Measurements from ENCODE around the gene THRB.

The THRB gene

DNA sequence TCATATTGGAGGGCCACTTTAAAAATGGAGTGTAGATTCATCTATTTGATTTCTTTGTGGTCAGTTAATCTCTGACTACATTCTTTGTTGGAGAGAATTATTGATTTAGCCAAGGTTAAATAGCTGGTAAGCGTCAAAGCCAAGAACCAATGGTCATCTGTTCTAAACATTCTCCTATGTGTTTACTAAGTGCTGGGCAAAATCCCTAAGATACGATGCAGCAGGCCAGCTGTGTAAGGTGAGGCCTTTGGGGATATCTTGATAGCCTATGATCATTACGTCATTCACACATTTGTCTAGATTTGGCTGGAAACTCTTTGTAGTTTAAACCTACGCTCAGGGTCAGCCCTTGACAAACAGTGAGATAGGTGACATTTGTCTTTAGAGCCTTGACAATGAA lies 313.4 kb downstream of the THRB start:
- DNase-seq: no peak
- TF ChIP-seq, protein P1, sequence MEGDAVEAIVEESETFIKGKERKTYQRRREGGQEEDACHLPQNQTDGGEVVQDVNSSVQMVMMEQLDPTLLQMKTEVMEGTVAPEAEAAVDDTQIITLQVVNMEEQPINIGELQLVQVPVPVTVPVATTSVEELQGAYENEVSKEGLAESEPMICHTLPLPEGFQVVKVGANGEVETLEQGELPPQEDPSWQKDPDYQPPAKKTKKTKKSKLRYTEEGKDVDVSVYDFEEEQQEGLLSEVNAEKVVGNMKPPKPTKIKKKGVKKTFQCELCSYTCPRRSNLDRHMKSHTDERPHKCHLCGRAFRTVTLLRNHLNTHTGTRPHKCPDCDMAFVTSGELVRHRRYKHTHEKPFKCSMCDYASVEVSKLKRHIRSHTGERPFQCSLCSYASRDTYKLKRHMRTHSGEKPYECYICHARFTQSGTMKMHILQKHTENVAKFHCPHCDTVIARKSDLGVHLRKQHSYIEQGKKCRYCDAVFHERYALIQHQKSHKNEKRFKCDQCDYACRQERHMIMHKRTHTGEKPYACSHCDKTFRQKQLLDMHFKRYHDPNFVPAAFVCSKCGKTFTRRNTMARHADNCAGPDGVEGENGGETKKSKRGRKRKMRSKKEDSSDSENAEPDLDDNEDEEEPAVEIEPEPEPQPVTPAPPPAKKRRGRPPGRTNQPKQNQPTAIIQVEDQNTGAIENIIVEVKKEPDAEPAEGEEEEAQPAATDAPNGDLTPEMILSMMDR (IDR thresholded peaks at IDR 0.05; ENCODE audit: low read depth, low read length): no peak
- no peak overlapping the region for H3K4me3 ChIP-seq (ENCODE audit: low read depth, low read length)

DNA sequence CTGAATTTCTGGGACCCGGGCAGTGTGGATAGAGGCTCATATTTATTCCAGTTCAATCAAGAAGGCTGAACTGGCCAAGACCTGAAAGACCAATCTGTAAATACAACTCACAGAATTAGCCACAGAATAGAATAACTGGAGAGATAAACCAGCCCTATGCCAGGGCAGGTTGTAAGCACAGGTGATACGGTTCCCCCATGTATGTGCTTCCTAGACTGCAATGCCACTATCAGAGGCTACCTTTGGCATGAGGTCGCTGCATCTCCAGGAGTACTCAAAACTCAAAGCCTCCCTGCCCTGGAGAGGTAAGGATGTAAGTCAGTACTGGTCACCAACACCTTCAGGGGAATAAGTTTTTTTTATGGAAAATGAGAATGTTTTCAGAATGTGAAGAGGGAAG lies 314.0 kb downstream of the THRB start:
- H3K4me1 ChIP-seq: no peaks in the 10 kb centered on the region
- H3K36me3 ChIP-seq: no peaks in the 10 kb centered on the region
- H3K4me3 ChIP-seq (ENCODE audit: low read depth, low read length): no peak overlapping the region
- DNase-seq: no peak
- no peaks in the 10 kb centered on the region for H3K9me3 ChIP-seq
- no peaks in the 10 kb centered on the region for H3K27me3 ChIP-seq
- TF ChIP-seq, protein P1 (IDR thresholded peaks at IDR 0.05; ENCODE audit: low read depth, low read length): no peak

More for the DNA sequence above, 313.4 kb downstream of the THRB start:
- Histone ChIP-seq H3K9me3 (no peaks in the 10 kb centered on the region), H3K27me3 (no peaks in the 10 kb centered on the region), H3K4me1 (no peaks in the 10 kb centered on the region), H3K36me3 (no peaks in the 10 kb centered on the region)

DNA sequence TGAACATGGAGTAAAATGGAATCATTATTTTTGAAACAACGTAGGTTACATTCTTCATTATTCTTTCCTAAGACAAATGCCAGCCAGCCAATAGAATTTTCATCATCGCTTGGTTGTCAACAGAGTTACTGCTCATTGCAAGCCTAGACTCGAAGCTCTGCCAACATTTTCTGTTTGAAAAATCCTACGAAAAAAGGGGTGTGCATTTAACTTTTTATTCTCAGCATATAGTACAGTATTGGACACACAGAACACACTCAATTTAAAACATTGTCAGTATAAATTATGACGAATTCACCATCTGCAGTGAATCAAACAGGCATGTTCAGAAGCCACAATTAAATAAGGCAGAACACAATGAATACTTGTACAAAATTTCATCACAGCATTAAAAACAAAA lies 317.4 kb downstream of the THRB start:
- Histone ChIP-seq H3K4me3 (ENCODE audit: low read depth, low read length) (no peak overlapping the region), H3K36me3 (no peaks in the 10 kb centered on the region), H3K4me1 (no peaks in the 10 kb centered on the region), H3K9me3 (no peaks in the 10 kb centered on the region), H3K27me3 (no peaks in the 10 kb centered on the region)
- TF ChIP-seq, protein P1 (IDR thresholded peaks at IDR 0.05; ENCODE audit: low read depth, low read length): no peak
- no peak for DNase-seq

DNA sequence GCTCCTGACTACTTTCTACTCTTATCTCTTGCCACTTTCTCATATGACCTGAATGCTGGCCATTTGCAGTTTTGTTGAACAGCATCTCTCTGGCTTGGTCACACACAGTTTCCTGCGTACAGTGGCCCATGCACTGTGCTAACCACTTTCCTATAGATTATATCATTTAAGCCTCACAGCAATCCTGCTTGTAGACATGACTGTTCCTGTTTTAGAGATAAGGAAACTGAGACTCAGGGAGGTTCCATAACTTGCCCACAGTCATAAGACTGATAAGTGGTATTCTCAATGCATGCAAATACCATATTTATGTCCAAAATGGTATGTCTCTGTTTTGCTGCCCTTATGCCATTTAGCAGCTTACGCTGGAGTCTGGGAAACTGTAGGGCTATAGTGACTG lies 320.0 kb downstream of the THRB start:
- Histone ChIP-seq H3K9me3 (no peaks in the 10 kb centered on the region), H3K4me3 (ENCODE audit: low read depth, low read length) (no peak overlapping the region), H3K4me1 (no peaks in the 10 kb centered on the region), H3K27me3 (no peaks in the 10 kb centered on the region), H3K36me3 (no peaks in the 10 kb centered on the region)
- DNase-seq: no peak
- TF ChIP-seq, protein P1 (IDR thresholded peaks at IDR 0.05; ENCODE audit: low read depth, low read length): no peak

DNA sequence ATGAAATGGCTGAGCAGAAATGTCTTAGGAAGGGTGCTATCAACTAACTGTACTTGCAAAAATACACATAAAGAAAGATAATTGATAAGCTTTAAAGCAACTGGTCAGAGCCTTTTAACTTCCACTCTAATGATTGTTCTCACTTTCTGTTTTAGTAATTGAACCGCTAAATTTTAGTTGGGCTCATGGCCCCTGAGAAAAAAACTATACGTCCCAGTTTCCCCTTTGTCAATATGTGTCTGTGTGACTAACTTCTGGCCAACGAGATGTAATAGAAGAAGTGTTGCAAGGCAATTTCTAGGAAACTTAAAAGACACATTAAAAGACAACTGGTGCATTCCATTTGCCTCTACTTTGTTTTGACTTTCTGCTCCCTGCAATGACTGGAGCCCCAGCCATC lies 325.7 kb downstream of the THRB start:
- Histone ChIP-seq H3K36me3 (no peaks in the 10 kb centered on the region), H3K9me3 (no peaks in the 10 kb centered on the region), H3K4me1 (no peaks in the 10 kb centered on the region), H3K27me3 (no peaks in the 10 kb centered on the region), H3K4me3 (ENCODE audit: low read depth, low read length) (no peak overlapping the region)
- TF ChIP-seq, protein P1 (IDR thresholded peaks at IDR 0.05; ENCODE audit: low read depth, low read length): no peak
- no peak for DNase-seq

DNA sequence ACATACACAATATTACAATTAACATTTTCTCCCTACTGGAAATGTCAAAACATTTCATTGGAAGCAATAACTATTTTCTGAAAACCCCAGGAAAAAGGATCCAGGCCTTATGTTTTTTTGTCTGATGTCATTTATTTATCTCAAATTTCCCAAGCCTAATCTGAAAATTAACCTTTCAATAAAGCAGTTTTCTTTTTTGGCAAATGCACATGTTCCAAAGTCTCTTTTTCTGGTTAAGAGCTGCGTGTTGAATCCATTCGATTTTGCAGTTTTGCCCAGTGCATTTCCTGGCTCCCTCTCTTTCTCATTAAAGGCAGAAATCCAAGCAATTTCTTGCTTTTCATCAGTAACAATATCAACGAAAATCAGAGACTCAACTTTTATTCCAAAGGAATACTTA lies 327.2 kb downstream of the THRB start:
- no peak overlapping the region for H3K4me3 ChIP-seq (ENCODE audit: low read depth, low read length)
- H3K9me3 ChIP-seq: no peaks in the 10 kb centered on the region
- DNase-seq: no peak
- no peaks in the 10 kb centered on the region for H3K27me3 ChIP-seq
- TF ChIP-seq, protein P1 (IDR thresholded peaks at IDR 0.05; ENCODE audit: low read depth, low read length): no peak
- no peaks in the 10 kb centered on the region for H3K36me3 ChIP-seq
- H3K4me1 ChIP-seq: no peaks in the 10 kb centered on the region

Measured in BE2C (cell line).